ENCODE results near the gene S100A4.

The S100A4 gene

GRCh38 chr1:153547560-153548551, 2.2 kb upstream of the S100A4 start:
- no peak for DNase-seq

GRCh38 chr1:153546796-153547559, 1.4 kb upstream of the S100A4 start:
- no peak for DNase-seq

- DNase-seq: no peak
Measured at GRCh38 chr1:153546371-153546770, 765 bp upstream of the S100A4 start.

GRCh38 chr1:153544453-153545066, 1.0 kb downstream of the S100A4 start:
- no peak for DNase-seq

GRCh38 chr1:153543736-153544135, 1.9 kb downstream of the S100A4 start:
- no peak for DNase-seq

GRCh38 chr1:153542956-153543711, 2.5 kb downstream of the S100A4 start:
- no peak for DNase-seq

- no peak for DNase-seq
Measured at GRCh38 chr1:153541641-153542590, 3.7 kb downstream of the S100A4 start.

GRCh38 chr1:153540394-153541361, 4.9 kb downstream of the S100A4 start, which contains the start of gene S100A5:
Gene S100A5, minus strand, starts transcription at chr1:153540934. Its CDS starts 743 bp downstream, at chr1:153540191.
- peak; percentile 64 for DNase-seq

- DNase-seq: no peak
Measured at GRCh38 chr1:153539395-153540093, 6.1 kb downstream of the S100A4 start.

GRCh38 chr1:153538315-153538821, 7.2 kb downstream of the S100A4 start:
- DNase-seq: no peak

- DNase-seq: no peak
Measured at GRCh38 chr1:153537376-153537730, 8.3 kb downstream of the S100A4 start.

- DNase-seq: no peak
Measured at GRCh38 chr1:153536671-153537375, 8.8 kb downstream of the S100A4 start.

- peak; percentile 90 for DNase-seq
Measured at GRCh38 chr1:153536012-153536670, 9.5 kb downstream of the S100A4 start.

- peak; percentile 26 for DNase-seq
Measured at GRCh38 chr1:153535242-153536011, 10.2 kb downstream of the S100A4 start, which contains the start of gene S100A6. Gene S100A6, minus strand, starts transcription at chr1:153535991. Its CDS starts 652 bp downstream, at chr1:153535339.

- no peak for DNase-seq
Measured at GRCh38 chr1:153534925-153535241, 10.7 kb downstream of the S100A4 start.

GRCh38 chr1:153534226-153534924, 11.2 kb downstream of the S100A4 start:
- peak; percentile 33 for DNase-seq

All from fibroblast of skin of abdomen (primary cell).